ENCODE measurements around the gene GSPT2.
"Not testable (repeated sequence)": the region's sequence is repeated elsewhere in the genome, so short reads cannot be mapped to it uniquely, and the experiment has no call there.

GSPT2 gene

DNA sequence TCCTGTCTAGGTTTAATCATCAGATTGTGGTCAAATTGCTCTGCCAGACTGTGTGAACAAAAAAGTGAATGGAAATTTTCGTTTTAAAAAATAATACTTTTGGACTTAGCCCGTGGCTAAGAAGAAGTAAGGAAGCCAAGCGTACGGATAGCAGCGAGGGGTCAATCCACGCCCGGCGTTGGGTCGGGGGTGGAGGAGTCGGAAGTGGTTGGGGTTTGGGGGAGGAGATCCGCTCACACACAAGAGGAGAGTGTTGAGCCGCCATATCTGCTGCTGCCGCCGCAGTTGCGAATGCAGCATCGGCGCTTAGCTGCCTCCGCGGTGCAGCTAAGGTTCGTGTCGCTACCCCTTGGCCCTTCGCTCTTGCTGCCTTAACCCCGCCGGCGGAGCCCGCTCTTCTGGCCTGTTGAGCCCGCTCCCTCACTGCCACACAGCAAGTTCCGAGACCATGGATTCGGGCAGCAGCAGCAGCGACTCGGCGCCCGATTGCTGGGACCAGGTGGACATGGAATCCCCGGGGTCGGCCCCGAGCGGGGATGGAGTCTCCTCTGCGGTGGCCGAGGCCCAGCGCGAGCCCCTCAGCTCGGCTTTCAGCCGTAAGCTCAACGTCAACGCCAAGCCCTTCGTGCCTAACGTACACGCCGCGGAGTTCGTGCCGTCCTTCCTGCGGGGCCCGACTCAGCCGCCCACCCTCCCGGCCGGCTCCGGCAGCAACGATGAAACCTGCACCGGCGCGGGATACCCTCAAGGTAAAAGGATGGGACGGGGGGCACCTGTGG, at the start of gene GSPT2:
Gene GSPT2, plus strand, starts transcription at position 264 of the 779 bp plus-strand sequence. Its CDS starts 185 bp downstream, at position 449.
- in situ Hi-C loops (cut with HindIII; ENCODE audit: low sequenced_read_pairs): no loop called here

DNA sequence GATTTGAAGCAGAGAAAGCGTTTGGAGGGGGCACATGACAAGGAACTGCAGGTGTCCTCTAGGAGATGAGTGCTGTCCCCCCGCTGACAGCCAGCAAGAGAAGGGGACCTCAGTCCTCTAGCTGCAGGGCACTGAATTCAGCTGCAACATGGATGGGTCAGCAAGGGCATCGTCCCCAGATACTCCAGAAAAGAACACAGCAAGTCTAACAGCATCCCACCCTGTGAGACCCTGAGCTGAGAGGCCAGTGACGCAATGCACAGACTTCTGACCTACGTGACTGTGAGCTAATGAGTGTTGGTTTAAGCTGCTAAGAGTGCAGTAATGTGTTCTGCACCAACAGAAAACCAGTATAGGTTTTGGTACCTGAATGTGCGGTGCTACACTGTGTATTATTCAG, 49.0 kb upstream of the GSPT2 start:
- in situ Hi-C loops (cut with HindIII; ENCODE audit: low sequenced_read_pairs): no loop called here

DNA sequence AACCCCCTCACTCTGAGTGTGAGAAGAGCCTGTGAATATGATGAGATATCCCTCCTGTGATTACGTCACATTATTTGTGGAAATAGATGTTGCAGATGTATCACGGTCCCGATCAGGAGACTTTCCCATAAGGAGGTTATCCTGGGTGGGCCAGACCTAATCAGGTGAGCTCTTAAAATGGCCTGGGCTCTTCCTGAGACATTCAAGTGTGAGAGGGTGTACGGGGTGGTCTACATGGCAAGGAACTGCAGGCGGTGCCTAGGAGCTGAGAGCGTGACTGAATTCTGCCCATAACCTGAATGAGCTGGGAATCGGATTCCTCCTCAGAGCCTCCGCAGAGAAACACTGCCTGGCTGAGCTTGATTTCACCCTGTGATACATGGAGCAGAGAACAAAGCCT, 45.8 kb upstream of the GSPT2 start:
- in situ Hi-C loops (cut with HindIII; ENCODE audit: low sequenced_read_pairs): no loop called here

GRCh38 chrX:51710277-51711164, 32.7 kb upstream of the GSPT2 start, which contains the start of gene CENPVL1:
Gene CENPVL1 (plus strand): TSS chrX:51710512. CDS start chrX:51710512, 0 bp downstream.
- in situ Hi-C loops (cut with HindIII; ENCODE audit: low sequenced_read_pairs): not testable (repeated sequence)

- in situ Hi-C loops (cut with HindIII; ENCODE audit: low sequenced_read_pairs): not testable (repeated sequence)
These were observed 30.1 kb upstream of the GSPT2 start for GRCh38 chrX:51712943-51713647.

GRCh38 chrX:51728202-51728601, 15.0 kb upstream of the GSPT2 start:
- in situ Hi-C loops (cut with HindIII; ENCODE audit: low sequenced_read_pairs): no loop called here

GRCh38 chrX:51737091-51737490, 6.2 kb upstream of the GSPT2 start:
- in situ Hi-C loops (cut with HindIII; ENCODE audit: low sequenced_read_pairs): no loop called here

DNA sequence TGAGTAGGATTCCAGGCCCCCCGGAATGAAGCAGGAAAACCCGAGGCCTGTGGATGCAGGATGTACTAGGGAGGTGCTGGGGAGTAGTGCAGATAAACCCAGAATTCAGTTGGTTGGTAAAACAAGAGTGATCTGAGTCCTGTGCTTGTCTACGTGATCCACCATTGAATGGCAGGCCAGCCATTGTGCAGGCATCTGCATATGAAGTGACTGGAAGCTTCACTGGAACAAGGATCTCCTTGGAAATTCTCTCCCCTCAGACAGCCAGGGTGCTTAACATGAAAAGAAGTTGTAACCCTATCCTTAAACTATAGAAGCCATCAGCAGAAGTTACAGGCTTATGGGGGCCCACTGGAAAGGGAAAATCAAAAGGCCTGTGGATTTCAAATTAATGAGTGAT, 656 bp upstream of the GSPT2 start:
- in situ Hi-C loops (cut with HindIII; ENCODE audit: low sequenced_read_pairs): no loop called here

GRCh38 chrX:51747671-51748070, 4.4 kb downstream of the GSPT2 start:
- in situ Hi-C loops (cut with HindIII; ENCODE audit: low sequenced_read_pairs): no loop called here

- in situ Hi-C loops (cut with HindIII; ENCODE audit: low sequenced_read_pairs): no loop called here
These were observed 16.0 kb downstream of the GSPT2 start for GRCh38 chrX:51759055-51759839.

GRCh38 chrX:51760657-51761056, 17.4 kb downstream of the GSPT2 start:
- in situ Hi-C loops (cut with HindIII; ENCODE audit: low sequenced_read_pairs): no loop called here

DNA sequence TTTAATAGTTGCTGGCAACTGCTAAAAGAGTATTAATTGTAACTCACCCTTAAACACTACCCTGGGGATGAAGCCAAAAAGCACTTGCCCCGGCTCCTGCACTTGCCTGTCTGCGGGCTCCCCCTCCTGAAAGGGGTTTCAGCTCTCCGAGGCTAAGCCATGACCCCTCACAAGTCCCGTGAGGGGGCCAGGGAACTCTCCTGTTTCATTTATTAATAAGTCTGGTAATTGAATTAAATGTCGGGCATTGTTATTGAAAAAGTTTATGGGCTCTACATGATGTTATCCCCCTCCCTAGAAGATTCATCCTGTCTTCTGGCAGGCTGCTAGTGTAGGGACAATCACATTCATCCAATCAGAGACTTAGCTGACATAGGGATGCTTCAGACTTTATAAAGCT, 23.3 kb downstream of the GSPT2 start:
- in situ Hi-C loops (cut with HindIII; ENCODE audit: low sequenced_read_pairs): no loop called here

GRCh38 chrX:51776851-51777250, 33.6 kb downstream of the GSPT2 start:
- in situ Hi-C loops (cut with HindIII; ENCODE audit: low sequenced_read_pairs): no loop called here

- in situ Hi-C loops (cut with HindIII; ENCODE audit: low sequenced_read_pairs): no loop called here
These were observed 36.1 kb downstream of the GSPT2 start for GRCh38 chrX:51779306-51779705.

DNA sequence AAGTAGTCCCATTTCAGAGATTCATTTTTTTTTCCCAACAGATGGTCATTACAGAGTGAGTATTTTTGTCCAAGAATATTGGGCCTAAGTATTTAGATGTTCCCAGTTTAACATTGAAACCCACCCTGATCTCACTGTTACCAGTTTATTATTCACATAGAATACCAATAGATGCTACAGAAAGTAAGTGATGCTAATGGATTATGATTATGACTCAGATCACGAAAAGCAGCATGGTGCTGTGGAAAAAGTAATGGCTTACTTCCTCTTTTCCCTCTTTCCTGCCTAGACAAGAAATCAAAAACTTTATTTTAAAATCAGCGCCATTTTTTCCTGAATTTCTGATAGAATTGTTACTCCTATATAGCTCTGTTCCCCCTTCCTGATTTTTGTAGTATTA, 51.9 kb downstream of the GSPT2 start:
- in situ Hi-C loops (cut with HindIII; ENCODE audit: low sequenced_read_pairs): no loop called here
